SK-N-SH (cell line): ENCODE measurements around the gene RMI2. TPM values are rescaled to one million over a fixed set of nuclear protein-coding genes. Genes with fewer than 3 reads are reported as not detected.

Experiments used
- CTCF ChIA-PET: fragments of 300-600, 350-600 bp; formaldehyde crosslinking; extraction: SDS; loops from one replicate; lab custom pipeline; 2021; lab: Yijun Ruan, JAX
- POLR2A ChIA-PET: fragments of 350-600 bp; sonication (Branson Sonifier 250); formaldehyde crosslinking; extraction: SDS; loops from one replicate; lab custom pipeline; 2020; ENCODE audit warnings: antibody characterized with exemption, inconsistent platforms; lab: Yijun Ruan, JAX
- DNase-seq: peaks from one replicate; pipeline ENCODE4 v3.0.0; 2012
- H2AFZ ChIP-seq: fragments of 200-600 bp; sonication (generic); 2 replicates; pipeline ENCODE4 v1.8.1; 2016; ENCODE audit warnings: antibody characterized with exemption, mild to moderate bottlenecking, low read depth
- H3F3A ChIP-seq: fragments of 200-600 bp; sonication (generic); replicated peaks from 2 replicates; pipeline ENCODE3; 2016; ENCODE audit warnings: antibody characterized with exemption, mild to moderate bottlenecking; ENCODE audit not compliant: insufficient read depth
- H3K27ac ChIP-seq, 2 experiments: fragments of 200-500 bp in 1 of 2; fragments of 200-600 bp in 1 of 2; sonication (Bioruptor generic) in 1 of 2; sonication (generic), shearing (Covaris generic) in 1 of 2; 2 replicates each; pipeline versions ENCODE4 v1.5.1 to v1.6.1; 2014 to 2016; ENCODE audit warnings: low read depth in 2 of 2, inconsistent platforms in 1 of 2, low read length in 1 of 2, mild to moderate bottlenecking in 1 of 2, mixed read lengths in 1 of 2
- H3K27me3 ChIP-seq: fragments of 200-600 bp; sonication (generic), shearing (Covaris generic); 2 replicates; pipeline ENCODE4 v1.6.1; 2016; ENCODE audit warnings: mixed run types; ENCODE audit not compliant: insufficient read depth
- H3K36me3 ChIP-seq, 2 experiments: fragments of 200-500 bp in 1 of 2; fragments of 200-600 bp in 1 of 2; sonication (Bioruptor generic) in 1 of 2; sonication (generic) in 1 of 2; replicated peaks in 1 of 2; 2 replicates each; pipeline versions ENCODE3 to v1.5.1; 2014 to 2016; ENCODE audit warnings: low read length in 1 of 2, mild to moderate bottlenecking in 1 of 2; ENCODE audit not compliant: insufficient read depth in 2 of 2, control insufficient read depth in 1 of 2
- H3K4me1 ChIP-seq, 2 experiments: fragments of 200-500 bp in 1 of 2; fragments of 200-600 bp in 1 of 2; sonication (Bioruptor generic) in 1 of 2; sonication (generic), shearing (Covaris generic) in 1 of 2; 2 replicates each; pipeline versions ENCODE4 v1.5.1 to v1.6.1; 2014 to 2016; ENCODE audit warnings: low read depth in 1 of 2, low read length in 1 of 2, mixed run types in 1 of 2; ENCODE audit not compliant: insufficient read depth in 2 of 2, control insufficient read depth in 1 of 2
- H3K4me2 ChIP-seq: fragments of 200-600 bp; sonication (generic), shearing (Covaris generic); 2 replicates; pipeline ENCODE4 v1.6.1; 2017; ENCODE audit warnings: mixed run types
- H3K4me3 ChIP-seq, 2 experiments: fragments of 200-500 bp in 1 of 2; fragments of 200-600 bp in 1 of 2; sonication (Bioruptor generic) in 1 of 2; sonication (generic), shearing (Covaris generic) in 1 of 2; 2 replicates each; pipeline versions ENCODE4 v1.5.1 to v1.8.1; 2014 to 2016; ENCODE audit warnings: low read depth in 2 of 2, inconsistent platforms in 1 of 2, low read length in 1 of 2, mild to moderate bottlenecking in 1 of 2, mixed read lengths in 1 of 2, moderate library complexity in 1 of 2
- H3K79me2 ChIP-seq: fragments of 200-600 bp; sonication (generic); 2 replicates; pipeline ENCODE4 v1.8.1; 2017; ENCODE audit warnings: mild to moderate bottlenecking; ENCODE audit not compliant: insufficient read depth
- H3K9ac ChIP-seq: fragments of 200-600 bp; sonication (generic); 2 replicates; pipeline ENCODE4 v1.6.1; 2017; ENCODE audit warnings: mixed run types
- H3K9me2 ChIP-seq: fragments of 200-600 bp; sonication (generic); 2 replicates; pipeline ENCODE4 v1.6.1; 2017; ENCODE audit warnings: mixed run types
- H3K9me3 ChIP-seq: fragments of 200-600 bp; sonication (generic); 2 replicates; pipeline ENCODE4 v1.6.1; 2017; ENCODE audit warnings: mixed run types, mild to moderate bottlenecking, moderate library complexity
- H4K20me1 ChIP-seq: fragments of 200-600 bp; sonication (generic); 2 replicates; pipeline ENCODE4 v1.6.1; 2017; ENCODE audit warnings: mild to moderate bottlenecking, mixed run types; ENCODE audit not compliant: insufficient read depth
- CHD2 ChIP-seq: fragments of 150-350 bp; IDR thresholded peaks from 2 replicates; pipeline ENCODE4 v1.6.1; 2018; ENCODE audit warnings: low read length; ENCODE audit not compliant: partially characterized antibody
- EZH2phosphoT487 ChIP-seq: fragments of 200-600 bp; sonication (generic); IDR thresholded peaks from 2 replicates; pipeline ENCODE4 v1.6.1; 2017; ENCODE audit warnings: low read depth, mixed run types, mild to moderate bottlenecking, antibody characterized with exemption, moderate library complexity, borderline replicate concordance
- FOXM1 ChIP-seq: IDR thresholded peaks from 2 replicates; pipeline ENCODE4 v1.4.0; 2012; ENCODE audit warnings: low read depth, mild to moderate bottlenecking
- GABPA ChIP-seq: IDR thresholded peaks from 2 replicates; pipeline ENCODE4 v1.4.0; 2012; ENCODE audit warnings: low read depth, mild to moderate bottlenecking
- GATA2 ChIP-seq: sonication (generic); formaldehyde crosslinking; IDR thresholded peaks from 2 replicates; pipeline ENCODE4 v1.5.0; 2020; ENCODE audit warnings: mild to moderate bottlenecking, missing genetic modification reagents
- MEF2A ChIP-seq: IDR thresholded peaks from 2 replicates; pipeline ENCODE4 v1.4.0; 2012; ENCODE audit warnings: low read depth, borderline replicate concordance
- MXI1 ChIP-seq: IDR thresholded peaks from 2 replicates; pipeline ENCODE4 v1.6.1; 2012; ENCODE audit warnings: mild to moderate bottlenecking, low read depth, low read length, improper control_type of control experiment
- RXRA ChIP-seq: IDR thresholded peaks from 2 replicates; pipeline ENCODE4 v1.4.0; 2012; ENCODE audit warnings: low read depth, mild to moderate bottlenecking, borderline replicate concordance
- SIN3A ChIP-seq: IDR thresholded peaks from 2 replicates; pipeline ENCODE4 v1.6.1; 2012; ENCODE audit warnings: low read depth, mild to moderate bottlenecking, low read length, moderate library complexity, borderline replicate concordance
- TAF1 ChIP-seq: IDR thresholded peaks from 2 replicates; pipeline ENCODE4 v1.6.1; 2012; ENCODE audit warnings: low read depth, mild to moderate bottlenecking, low read length, moderate library complexity, borderline replicate concordance
- TCF12 ChIP-seq: IDR thresholded peaks from 2 replicates; pipeline ENCODE4 v1.4.0; 2012
- TEAD4 ChIP-seq: IDR thresholded peaks from 2 replicates; pipeline ENCODE4 v1.4.0; 2012; ENCODE audit warnings: mild to moderate bottlenecking, borderline replicate concordance; ENCODE audit not compliant: insufficient read depth
- YY1 ChIP-seq: IDR thresholded peaks from 2 replicates; pipeline ENCODE4 v1.4.0; 2012; ENCODE audit warnings: low read depth, mild to moderate bottlenecking
- WGBS: methylation state at CpG from one replicate; pipeline ENCODE4 v1.1.6; 2017; ENCODE audit warnings: low lambda C conversion rate; 5-methylcytosine and 5-hydroxymethylcytosine counted together
- polyA plus RNA-seq, 3 experiments: library from polyadenylated mRNA; depleted of rRNA; stranded (reverse); fragments of >200 nt; gene quantifications; 2 replicates each; pipeline ENCODE4 v1.2.3, GENCODE V29; 2012
- TF ChIP-seq, protein P1 (sequence below): fragments of 150-350 bp; IDR thresholded peaks from 2 replicates; pipeline ENCODE4 v1.6.1; 2017; ENCODE audit warnings: antibody characterized with exemption, low read length, low read depth, borderline replicate concordance
- TF ChIP-seq, protein P2 (sequence below): IDR thresholded peaks from 2 replicates; pipeline ENCODE4 v1.4.0; 2012; ENCODE audit warnings: low read depth, borderline replicate concordance
- TF ChIP-seq, protein P3 (sequence below): IDR thresholded peaks from 2 replicates; pipeline ENCODE4 v1.6.1; 2012; ENCODE audit warnings: mild to moderate bottlenecking, low read depth, low read length, moderate library complexity
- TF ChIP-seq, protein P4 (sequence below): fragments of 150-350 bp; IDR thresholded peaks from 2 replicates; pipeline ENCODE4 v1.6.1; 2016; ENCODE audit warnings: mild to moderate bottlenecking, low read depth, low read length
- TF ChIP-seq, protein P5 (sequence below): IDR thresholded peaks from 2 replicates; pipeline ENCODE4; 2012

The RMI2 gene
- polyA plus RNA-seq, 1 of the 3 experiments (the other 2 are of a cell fraction): 8.5 TPM

DNA sequence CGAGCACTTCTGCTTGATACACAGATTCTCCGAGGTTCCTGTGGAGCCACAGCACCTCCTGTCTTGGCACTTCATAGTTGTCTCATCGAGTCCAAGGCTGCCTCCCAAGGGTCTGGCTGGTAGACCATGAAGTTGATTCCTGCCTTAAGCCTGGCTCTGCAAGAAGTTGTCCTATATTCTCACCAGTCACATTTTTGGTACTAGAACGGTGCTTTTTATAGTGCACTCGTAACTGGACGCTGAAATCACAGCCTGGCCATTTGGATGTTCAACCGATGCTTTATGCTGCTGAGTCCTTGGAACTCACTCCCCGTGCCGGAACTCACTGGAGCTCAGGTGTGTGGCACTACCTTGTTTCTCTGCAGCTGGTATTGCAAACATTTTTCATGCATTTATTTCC is 35.6 kb downstream of the RMI2 start:
- CTCF ChIA-PET: interaction anchor here (0.8 to 2.7 kb wide), 2 partner anchors 9 to 25 kb away, joined by 3 to 8 read pairs; no protein-coding TSS in a partner anchor
- H3K36me3 ChIP-seq: no peaks in the 10 kb centered on the region

DNA sequence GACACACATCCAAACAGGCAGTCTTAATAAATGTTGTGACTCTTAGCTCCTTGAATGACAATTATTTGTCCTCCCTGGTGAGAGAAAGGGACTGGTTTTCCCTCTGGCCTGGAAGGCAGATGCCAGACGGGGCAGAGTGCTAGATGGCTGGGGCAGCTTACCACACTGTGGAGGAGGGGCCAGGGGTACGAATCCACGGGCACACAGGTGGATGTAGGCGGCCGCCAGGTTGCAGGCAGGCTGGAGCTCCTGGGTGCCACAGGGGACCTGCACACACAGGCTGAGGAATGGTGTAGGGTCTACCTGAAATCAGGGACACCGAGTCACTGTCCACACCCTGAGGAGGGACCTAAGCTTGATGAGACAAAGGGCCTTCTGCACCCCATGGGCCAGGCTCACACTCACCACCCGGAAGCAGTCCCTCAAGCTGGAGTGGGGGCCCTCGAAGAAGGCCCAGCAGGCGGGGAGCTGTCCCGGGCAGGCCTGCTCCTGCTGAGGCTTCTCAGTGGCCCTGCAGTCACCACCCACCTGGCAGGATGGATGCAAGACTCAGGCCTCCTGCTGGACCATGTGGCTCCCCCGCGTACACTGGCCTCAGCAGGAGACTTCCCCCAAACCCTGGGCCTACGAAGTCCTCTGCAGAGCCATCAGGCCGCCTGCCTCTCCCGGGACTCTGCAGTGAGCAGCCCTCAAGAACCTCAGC is 38.4 kb downstream of the RMI2 start:
- H3K27ac ChIP-seq: no peak overlapping the region
- no peaks in the 10 kb centered on the region for H3K36me3 ChIP-seq
- no peak overlapping the region for H3K9ac ChIP-seq
- H3K9me2 ChIP-seq: no peaks in the 10 kb centered on the region
- WGBS: 82% methylated on average over 11 of the region's 15 CpGs
- no peaks in the 10 kb centered on the region for H3F3A ChIP-seq
- H3K79me2 ChIP-seq: no peaks in the 10 kb centered on the region
- CTCF ChIA-PET: interaction anchor here (1.0 to 7.0 kb wide), 7 partner anchors 12 to 420 kb away, joined by 3 to 52 read pairs (median 4); no protein-coding TSS in a partner anchor
- no peaks in the 10 kb centered on the region for H3K4me1 ChIP-seq
- H2AFZ ChIP-seq: no peak overlapping the region
- no peaks in the 10 kb centered on the region for H3K9me3 ChIP-seq
- H3K4me2 ChIP-seq: no peak overlapping the region
- TF ChIP-seq FOXM1 (no peak), RXRA (no peak), SIN3A (no peak), TCF12 (no peak), YY1 (no peak), MEF2A (no peak), GABPA (no peak), TAF1 (no peak), TEAD4 (no peak)
- TF ChIP-seq, protein P1, sequence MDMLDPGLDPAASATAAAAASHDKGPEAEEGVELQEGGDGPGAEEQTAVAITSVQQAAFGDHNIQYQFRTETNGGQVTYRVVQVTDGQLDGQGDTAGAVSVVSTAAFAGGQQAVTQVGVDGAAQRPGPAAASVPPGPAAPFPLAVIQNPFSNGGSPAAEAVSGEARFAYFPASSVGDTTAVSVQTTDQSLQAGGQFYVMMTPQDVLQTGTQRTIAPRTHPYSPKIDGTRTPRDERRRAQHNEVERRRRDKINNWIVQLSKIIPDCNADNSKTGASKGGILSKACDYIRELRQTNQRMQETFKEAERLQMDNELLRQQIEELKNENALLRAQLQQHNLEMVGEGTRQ: no peak
- TF ChIP-seq, protein P2, sequence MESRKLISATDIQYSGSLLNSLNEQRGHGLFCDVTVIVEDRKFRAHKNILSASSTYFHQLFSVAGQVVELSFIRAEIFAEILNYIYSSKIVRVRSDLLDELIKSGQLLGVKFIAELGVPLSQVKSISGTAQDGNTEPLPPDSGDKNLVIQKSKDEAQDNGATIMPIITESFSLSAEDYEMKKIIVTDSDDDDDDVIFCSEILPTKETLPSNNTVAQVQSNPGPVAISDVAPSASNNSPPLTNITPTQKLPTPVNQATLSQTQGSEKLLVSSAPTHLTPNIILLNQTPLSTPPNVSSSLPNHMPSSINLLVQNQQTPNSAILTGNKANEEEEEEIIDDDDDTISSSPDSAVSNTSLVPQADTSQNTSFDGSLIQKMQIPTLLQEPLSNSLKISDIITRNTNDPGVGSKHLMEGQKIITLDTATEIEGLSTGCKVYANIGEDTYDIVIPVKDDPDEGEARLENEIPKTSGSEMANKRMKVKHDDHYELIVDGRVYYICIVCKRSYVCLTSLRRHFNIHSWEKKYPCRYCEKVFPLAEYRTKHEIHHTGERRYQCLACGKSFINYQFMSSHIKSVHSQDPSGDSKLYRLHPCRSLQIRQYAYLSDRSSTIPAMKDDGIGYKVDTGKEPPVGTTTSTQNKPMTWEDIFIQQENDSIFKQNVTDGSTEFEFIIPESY: no peak
- TF ChIP-seq, protein P3, sequence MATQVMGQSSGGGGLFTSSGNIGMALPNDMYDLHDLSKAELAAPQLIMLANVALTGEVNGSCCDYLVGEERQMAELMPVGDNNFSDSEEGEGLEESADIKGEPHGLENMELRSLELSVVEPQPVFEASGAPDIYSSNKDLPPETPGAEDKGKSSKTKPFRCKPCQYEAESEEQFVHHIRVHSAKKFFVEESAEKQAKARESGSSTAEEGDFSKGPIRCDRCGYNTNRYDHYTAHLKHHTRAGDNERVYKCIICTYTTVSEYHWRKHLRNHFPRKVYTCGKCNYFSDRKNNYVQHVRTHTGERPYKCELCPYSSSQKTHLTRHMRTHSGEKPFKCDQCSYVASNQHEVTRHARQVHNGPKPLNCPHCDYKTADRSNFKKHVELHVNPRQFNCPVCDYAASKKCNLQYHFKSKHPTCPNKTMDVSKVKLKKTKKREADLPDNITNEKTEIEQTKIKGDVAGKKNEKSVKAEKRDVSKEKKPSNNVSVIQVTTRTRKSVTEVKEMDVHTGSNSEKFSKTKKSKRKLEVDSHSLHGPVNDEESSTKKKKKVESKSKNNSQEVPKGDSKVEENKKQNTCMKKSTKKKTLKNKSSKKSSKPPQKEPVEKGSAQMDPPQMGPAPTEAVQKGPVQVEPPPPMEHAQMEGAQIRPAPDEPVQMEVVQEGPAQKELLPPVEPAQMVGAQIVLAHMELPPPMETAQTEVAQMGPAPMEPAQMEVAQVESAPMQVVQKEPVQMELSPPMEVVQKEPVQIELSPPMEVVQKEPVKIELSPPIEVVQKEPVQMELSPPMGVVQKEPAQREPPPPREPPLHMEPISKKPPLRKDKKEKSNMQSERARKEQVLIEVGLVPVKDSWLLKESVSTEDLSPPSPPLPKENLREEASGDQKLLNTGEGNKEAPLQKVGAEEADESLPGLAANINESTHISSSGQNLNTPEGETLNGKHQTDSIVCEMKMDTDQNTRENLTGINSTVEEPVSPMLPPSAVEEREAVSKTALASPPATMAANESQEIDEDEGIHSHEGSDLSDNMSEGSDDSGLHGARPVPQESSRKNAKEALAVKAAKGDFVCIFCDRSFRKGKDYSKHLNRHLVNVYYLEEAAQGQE: no peak
- TF ChIP-seq, protein P4, sequence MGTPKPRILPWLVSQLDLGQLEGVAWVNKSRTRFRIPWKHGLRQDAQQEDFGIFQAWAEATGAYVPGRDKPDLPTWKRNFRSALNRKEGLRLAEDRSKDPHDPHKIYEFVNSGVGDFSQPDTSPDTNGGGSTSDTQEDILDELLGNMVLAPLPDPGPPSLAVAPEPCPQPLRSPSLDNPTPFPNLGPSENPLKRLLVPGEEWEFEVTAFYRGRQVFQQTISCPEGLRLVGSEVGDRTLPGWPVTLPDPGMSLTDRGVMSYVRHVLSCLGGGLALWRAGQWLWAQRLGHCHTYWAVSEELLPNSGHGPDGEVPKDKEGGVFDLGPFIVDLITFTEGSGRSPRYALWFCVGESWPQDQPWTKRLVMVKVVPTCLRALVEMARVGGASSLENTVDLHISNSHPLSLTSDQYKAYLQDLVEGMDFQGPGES: no peak
- TF ChIP-seq, protein P5, sequence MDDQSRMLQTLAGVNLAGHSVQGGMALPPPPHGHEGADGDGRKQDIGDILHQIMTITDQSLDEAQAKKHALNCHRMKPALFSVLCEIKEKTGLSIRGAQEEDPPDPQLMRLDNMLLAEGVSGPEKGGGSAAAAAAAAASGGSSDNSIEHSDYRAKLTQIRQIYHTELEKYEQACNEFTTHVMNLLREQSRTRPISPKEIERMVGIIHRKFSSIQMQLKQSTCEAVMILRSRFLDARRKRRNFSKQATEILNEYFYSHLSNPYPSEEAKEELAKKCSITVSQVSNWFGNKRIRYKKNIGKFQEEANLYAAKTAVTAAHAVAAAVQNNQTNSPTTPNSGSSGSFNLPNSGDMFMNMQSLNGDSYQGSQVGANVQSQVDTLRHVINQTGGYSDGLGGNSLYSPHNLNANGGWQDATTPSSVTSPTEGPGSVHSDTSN: no peak
- TF ChIP-seq, all 33 proteins: peak for 0
- Histone ChIP-seq H4K20me1 (no peaks in the 10 kb centered on the region), H3K4me3 (no peak overlapping the region), H3K27me3 (no peaks in the 10 kb centered on the region)
- no peak for DNase-seq
- POLR2A ChIA-PET: no interaction called here

More for the DNA sequence above, 35.6 kb downstream of the RMI2 start:
- Histone ChIP-seq H3K9ac (no peak overlapping the region), H3K4me3 (no peak overlapping the region), H3K79me2 (no peaks in the 10 kb centered on the region), H3K4me2 (no peak overlapping the region), H4K20me1 (no peaks in the 10 kb centered on the region), H2AFZ (no peak overlapping the region), H3K27me3 (no peaks in the 10 kb centered on the region), H3K9me2 (no peaks in the 10 kb centered on the region), H3K9me3 (no peaks in the 10 kb centered on the region), H3K27ac (no peak overlapping the region), H3F3A (no peaks in the 10 kb centered on the region), H3K4me1 (no peaks in the 10 kb centered on the region)
- DNase-seq: no peak
- POLR2A ChIA-PET: no interaction called here
- WGBS: 84% methylated on average over 9 of the region's 9 CpGs
- TF ChIP-seq MXI1: no peak
- TF ChIP-seq GATA2 (CRISPR knock-in tag): no peak
- TF ChIP-seq GABPA: no peak
- TF ChIP-seq CHD2: no peak
- TF ChIP-seq EZH2phosphoT487: no peak
- TF ChIP-seq RXRA: no peak
